ENCODE results near the gene SLC6A6.

Gene SLC6A6

GRCh38 chr3:14455571-14456317 lies 53.3 kb downstream of the SLC6A6 start:
- no peak for DNase-seq

GRCh38 chr3:14456794-14457193 lies 54.4 kb downstream of the SLC6A6 start:
- DNase-seq: no peak

GRCh38 chr3:14457481-14457880 lies 55.1 kb downstream of the SLC6A6 start:
- DNase-seq: no peak

GRCh38 chr3:14457999-14458398 lies 55.6 kb downstream of the SLC6A6 start:
- no peak for DNase-seq

GRCh38 chr3:14458434-14459275 lies 56.2 kb downstream of the SLC6A6 start:
- no peak for DNase-seq

GRCh38 chr3:14459384-14459783 lies 57.0 kb downstream of the SLC6A6 start:
- no peak for DNase-seq

GRCh38 chr3:14459787-14460186 lies 57.4 kb downstream of the SLC6A6 start:
- DNase-seq: no peak

GRCh38 chr3:14460342-14461005 lies 58.1 kb downstream of the SLC6A6 start:
- DNase-seq: no peak

GRCh38 chr3:14461006-14461747 lies 58.8 kb downstream of the SLC6A6 start:
- no peak for DNase-seq

- DNase-seq: no peak
Measured at GRCh38 chr3:14461748-14462324, 59.4 kb downstream of the SLC6A6 start.

GRCh38 chr3:14462738-14463137 lies 60.3 kb downstream of the SLC6A6 start:
- no peak for DNase-seq

GRCh38 chr3:14463330-14464140 lies 61.1 kb downstream of the SLC6A6 start:
- DNase-seq: no peak

- no peak for DNase-seq
Measured at GRCh38 chr3:14464141-14464465, 61.7 kb downstream of the SLC6A6 start.

- DNase-seq: no peak
Measured at GRCh38 chr3:14464521-14464920, 62.1 kb downstream of the SLC6A6 start.

- DNase-seq: no peak
Measured at GRCh38 chr3:14465425-14465824, 63.0 kb downstream of the SLC6A6 start.

- DNase-seq: no peak
Measured at GRCh38 chr3:14466179-14466903, 63.9 kb downstream of the SLC6A6 start.

GRCh38 chr3:14467814-14468620 lies 65.6 kb downstream of the SLC6A6 start:
- no peak for DNase-seq

- no peak for DNase-seq
Measured at GRCh38 chr3:14468621-14468981, 66.2 kb downstream of the SLC6A6 start.

- no peak for DNase-seq
Measured at GRCh38 chr3:14470461-14470860, 68.1 kb downstream of the SLC6A6 start.

- DNase-seq: no peak
Measured at GRCh38 chr3:14471016-14471415, 68.6 kb downstream of the SLC6A6 start.
